GM23248 (cell line): ENCODE results near the gene THOC7. TPM values are rescaled to one million over a fixed set of nuclear protein-coding genes. Genes with fewer than 3 reads are reported as not detected.

Source experiments
- DNase-seq: peaks from one replicate; pipeline ENCODE4 v3.0.0-alpha.2; 2015
- H2AFZ ChIP-seq: fragments of 200-600 bp; sonication (generic); 2 replicates; pipeline ENCODE4 v1.6.1; 2016; ENCODE audit warnings: antibody characterized with exemption
- H3F3A ChIP-seq: fragments of 200-600 bp; sonication (generic); 2 replicates; pipeline ENCODE4 v1.6.1; 2016; ENCODE audit warnings: mild to moderate bottlenecking, antibody characterized with exemption, mixed run types; ENCODE audit not compliant: insufficient read depth
- H3K27ac ChIP-seq: fragments of 200-600 bp; sonication (generic); 2 replicates; pipeline ENCODE4 v1.5.1; 2016; ENCODE audit warnings: mild to moderate bottlenecking
- H3K27me3 ChIP-seq: fragments of 200-600 bp; sonication (generic); replicated peaks from 2 replicates; pipeline ENCODE4 v1.6.1; 2016; ENCODE audit warnings: mild to moderate bottlenecking; ENCODE audit not compliant: insufficient read depth
- H3K36me3 ChIP-seq: fragments of 200-600 bp; sonication (generic); 2 replicates; pipeline ENCODE4 v1.6.1; 2016; ENCODE audit warnings: low read depth, mild to moderate bottlenecking
- H3K4me1 ChIP-seq: fragments of 200-600 bp; sonication (generic); 2 replicates; pipeline ENCODE4 v1.6.1; 2016; ENCODE audit warnings: mild to moderate bottlenecking; ENCODE audit not compliant: insufficient read depth
- H3K4me2 ChIP-seq: fragments of 200-600 bp; sonication (generic); one replicate; pipeline ENCODE4 v1.6.1; 2016; ENCODE audit warnings: mild to moderate bottlenecking; ENCODE audit not compliant: unreplicated experiment
- H3K4me3 ChIP-seq: fragments of 200-600 bp; sonication (generic); 2 replicates; pipeline ENCODE4 v1.5.1; 2016; ENCODE audit warnings: mild to moderate bottlenecking
- H3K79me2 ChIP-seq: fragments of 200-600 bp; sonication (generic); 2 replicates; pipeline ENCODE4 v1.6.1; 2016; ENCODE audit warnings: mild to moderate bottlenecking; ENCODE audit not compliant: insufficient read depth
- H3K9ac ChIP-seq: fragments of 200-600 bp; sonication (generic); 2 replicates; pipeline ENCODE4 v1.6.1; 2016; ENCODE audit warnings: mild to moderate bottlenecking
- H3K9me2 ChIP-seq: fragments of 200-600 bp; sonication (generic); 2 replicates; pipeline ENCODE4 v1.6.1; 2016; ENCODE audit warnings: mixed run types, mild to moderate bottlenecking, moderate library complexity; ENCODE audit not compliant: insufficient read depth
- H3K9me3 ChIP-seq: fragments of 200-600 bp; sonication (generic); one replicate; pipeline ENCODE4 v1.6.1; 2017; ENCODE audit warnings: low read depth
- H4K20me1 ChIP-seq: fragments of 200-600 bp; sonication (generic); 2 replicates; pipeline ENCODE4 v1.6.0; 2016; ENCODE audit not compliant: insufficient read depth
- EZH2 ChIP-seq: fragments of 200-600 bp; sonication (generic); IDR thresholded peaks from 2 replicates; pipeline ENCODE4 v1.6.1; 2018; ENCODE audit warnings: antibody characterized with exemption, mild to moderate bottlenecking; ENCODE audit not compliant: insufficient read depth, poor library complexity, severe bottlenecking
- EZH2phosphoT487 ChIP-seq: fragments of 200-600 bp; sonication (generic); IDR thresholded peaks from 2 replicates; pipeline ENCODE4 v1.6.1; 2018; ENCODE audit warnings: antibody characterized with exemption, moderate library complexity, mild to moderate bottlenecking, low read depth; ENCODE audit not compliant: insufficient read depth
- WGBS, 2 experiments: methylation state at CpG; one replicate each; pipeline ENCODE4 v1.1.6; 2015 to 2017; ENCODE audit warnings: low lambda C conversion rate in 2 of 2, low coverage in 1 of 2; ENCODE audit errors: missing lambda C conversion rate in 2 of 2; 5-methylcytosine and 5-hydroxymethylcytosine counted together
- in situ Hi-C: fragments of 300-500 bp; cut with MboI; formaldehyde crosslinking; loops from 2 replicates; pipeline ENCODE4 v1.15.0; 2020
- polyA plus RNA-seq: library from polyadenylated mRNA; unstranded; fragments of >200 nt; fragmentation: Nextera tagmentation; extraction: Ambion mirVana; gene quantifications from 2 replicates; pipeline ENCODE4 v1.2.1, GENCODE V29; 2016
- total RNA-seq: library from RNA; depleted of rRNA; stranded (reverse); fragments of >200 nt; shearing (Covaris generic); gene quantifications from 2 replicates; pipeline ENCODE4 v1.2.3, GENCODE V29; 2014

The THOC7 gene
- total and polyA plus RNA-seq, 2 experiments from 2014 or later: 54.8 to 103 TPM

GRCh38 chr3:63864008-63864964 lies 681 bp upstream of the THOC7 start:
- peak overlapping the region; percentile 93 for H3K4me2 ChIP-seq
- no peaks in the 10 kb centered on the region for H3K9me3 ChIP-seq
- peak overlapping the region; percentile 55 for H3K27ac ChIP-seq
- H3K27me3 ChIP-seq: no peaks in the 10 kb centered on the region
- H3K9ac ChIP-seq: peak overlapping the region; percentile 94
- in situ Hi-C loops: no loop called here
- peaks cover 10% of the 10 kb centered on the region for H3K4me1 ChIP-seq
- H3K36me3 ChIP-seq: no peaks in the 10 kb centered on the region
- no peaks in the 10 kb centered on the region for H3K9me2 ChIP-seq
- 0 to 1% methylated on average over 23 to 56 of the region's 93 CpGs for WGBS, 2 experiments
- H3F3A ChIP-seq: peaks cover 6% of the 10 kb centered on the region; the same call in 1 of the 2 replicates
- TF ChIP-seq EZH2 (no peak), EZH2phosphoT487 (no peak)
- H3K4me3 ChIP-seq: peak overlapping the region; percentile 86
- H3K79me2 ChIP-seq: peaks cover 95% of the 10 kb centered on the region
- H2AFZ ChIP-seq: peak overlapping the region; percentile 81
- no peaks in the 10 kb centered on the region for H4K20me1 ChIP-seq
- DNase-seq: peak; percentile 55

GRCh38 chr3:63862804-63863149 lies 828 bp downstream of the THOC7 start:
- H3K9me2 ChIP-seq: no peaks in the 10 kb centered on the region
- H3K9me3 ChIP-seq: no peaks in the 10 kb centered on the region
- TF ChIP-seq EZH2phosphoT487 (no peak), EZH2 (no peak)
- H3K9ac ChIP-seq: peak overlapping the region; percentile 97
- H3K27me3 ChIP-seq: no peaks in the 10 kb centered on the region
- in situ Hi-C loops: no loop called here
- peak overlapping the region; percentile 94 for H2AFZ ChIP-seq
- peak overlapping the region; percentile 91 for H3K4me3 ChIP-seq
- WGBS, 2 experiments: 29 to 30% methylated on average over 5 of the region's 5 CpGs
- H3K79me2 ChIP-seq: peaks cover 95% of the 10 kb centered on the region
- no peak for DNase-seq
- peaks cover 12% of the 10 kb centered on the region for H3K4me1 ChIP-seq
- H3K4me2 ChIP-seq: peak overlapping the region; percentile 85
- no peaks in the 10 kb centered on the region for H3K36me3 ChIP-seq
- H4K20me1 ChIP-seq: 0 out of 2 replicates have a peak, but pooled peaks cover 5% of the 10 kb centered on the region
- H3K27ac ChIP-seq: no peak overlapping the region
- peaks cover 6% of the 10 kb centered on the region; the same call in 1 of the 2 replicates for H3F3A ChIP-seq

- no peaks in the 10 kb centered on the region for H3K36me3 ChIP-seq
- H3K27ac ChIP-seq: no peak overlapping the region
- in situ Hi-C loops: no loop called here
- H3K4me1 ChIP-seq: peaks cover 20% of the 10 kb centered on the region
- no peaks in the 10 kb centered on the region for H3K9me3 ChIP-seq
- H3K9me2 ChIP-seq: no peaks in the 10 kb centered on the region
- H3K27me3 ChIP-seq: no peaks in the 10 kb centered on the region
- H3F3A ChIP-seq: peaks cover 6% of the 10 kb centered on the region; the same call in 1 of the 2 replicates
- TF ChIP-seq EZH2 (no peak), EZH2phosphoT487 (no peak)
- no peak overlapping the region for H3K4me2 ChIP-seq
- 63 to 68% methylated on average over 5 of the region's 5 CpGs for WGBS, 2 experiments
- no peak overlapping the region for H3K9ac ChIP-seq
- no peak overlapping the region for H2AFZ ChIP-seq
- no peak overlapping the region for H3K4me3 ChIP-seq
- peaks cover 95% of the 10 kb centered on the region for H3K79me2 ChIP-seq
- DNase-seq: no peak
- H4K20me1 ChIP-seq: 0 out of 2 replicates have a peak, but pooled peaks cover 5% of the 10 kb centered on the region
Observed at GRCh38 chr3:63861306-63861705, 2.3 kb downstream of the THOC7 start.

- Histone ChIP-seq H3K4me1 (peaks cover 21% of the 10 kb centered on the region), H3K79me2 (peaks cover 95% of the 10 kb centered on the region), H4K20me1 (0 out of 2 replicates have a peak, but pooled peaks cover 5% of the 10 kb centered on the region), H3K4me2 (no peak overlapping the region), H3K27ac (no peak overlapping the region), H3K9ac (no peak overlapping the region), H3F3A (peaks cover 6% of the 10 kb centered on the region; the same call in 1 of the 2 replicates), H3K9me3 (no peaks in the 10 kb centered on the region), H3K36me3 (no peaks in the 10 kb centered on the region), H3K4me3 (no peak overlapping the region), H3K9me2 (no peaks in the 10 kb centered on the region), H2AFZ (no peak overlapping the region), H3K27me3 (no peaks in the 10 kb centered on the region)
- no peak for DNase-seq
- WGBS, 2 experiments: 90 to 91% methylated on average over 3 of the region's 3 CpGs
- no peak for TF ChIP-seq EZH2
- TF ChIP-seq EZH2phosphoT487: no peak
- in situ Hi-C loops: no loop called here
Observed at GRCh38 chr3:63860776-63861175, 2.8 kb downstream of the THOC7 start.
